Gastrocnemius medialis (tissue), 4 donors: ENCODE measurements around the gene TTLL5.

Source experiments
- POLR2A ChIP-seq, 2 donors: fragments of 450-650 bp; IDR thresholded peaks; one replicate each; pipeline ENCODE4 v1.6.1; 2017; ENCODE audit warnings: antibody characterized with exemption in 2 of 2, mild to moderate bottlenecking in 2 of 2, moderate library complexity in 2 of 2
- TF ChIP-seq, protein P1 (sequence below), 5 experiments: fragments of 450-650 bp in 3 of 5; fragments of 200-600 bp in 2 of 5; sonication (generic) in 2 of 5; IDR thresholded peaks in 4 of 5; conservative IDR thresholded peaks in 1 of 5; 1 replicate in 4 of 5; 2 replicates in 1 of 5; pipeline ENCODE4 v1.5.1; 2016 to 2019; ENCODE audit warnings: antibody characterized with exemption in 5 of 5, mild to moderate bottlenecking in 3 of 5, moderate library complexity in 3 of 5

DNA sequence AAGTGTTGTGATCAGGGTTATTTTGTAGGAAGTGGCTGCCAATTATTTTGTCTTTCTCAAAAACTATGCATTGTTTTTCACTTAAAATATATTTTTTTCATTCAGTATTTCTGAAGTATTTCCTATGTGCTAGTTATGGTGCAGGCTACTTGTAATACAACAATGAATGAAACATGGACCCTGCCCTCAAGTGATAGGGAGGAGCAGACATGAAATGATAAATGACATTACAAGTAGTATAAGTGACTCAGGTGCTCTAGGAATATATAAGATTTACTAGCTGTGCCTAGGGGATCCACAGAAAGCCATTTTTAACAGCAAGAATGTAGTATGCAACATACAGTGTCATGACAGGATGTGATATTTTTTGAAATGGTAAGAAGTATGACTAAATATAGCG lies 65.3 kb downstream of the TTLL5 start:
- TF ChIP-seq, protein P1, sequence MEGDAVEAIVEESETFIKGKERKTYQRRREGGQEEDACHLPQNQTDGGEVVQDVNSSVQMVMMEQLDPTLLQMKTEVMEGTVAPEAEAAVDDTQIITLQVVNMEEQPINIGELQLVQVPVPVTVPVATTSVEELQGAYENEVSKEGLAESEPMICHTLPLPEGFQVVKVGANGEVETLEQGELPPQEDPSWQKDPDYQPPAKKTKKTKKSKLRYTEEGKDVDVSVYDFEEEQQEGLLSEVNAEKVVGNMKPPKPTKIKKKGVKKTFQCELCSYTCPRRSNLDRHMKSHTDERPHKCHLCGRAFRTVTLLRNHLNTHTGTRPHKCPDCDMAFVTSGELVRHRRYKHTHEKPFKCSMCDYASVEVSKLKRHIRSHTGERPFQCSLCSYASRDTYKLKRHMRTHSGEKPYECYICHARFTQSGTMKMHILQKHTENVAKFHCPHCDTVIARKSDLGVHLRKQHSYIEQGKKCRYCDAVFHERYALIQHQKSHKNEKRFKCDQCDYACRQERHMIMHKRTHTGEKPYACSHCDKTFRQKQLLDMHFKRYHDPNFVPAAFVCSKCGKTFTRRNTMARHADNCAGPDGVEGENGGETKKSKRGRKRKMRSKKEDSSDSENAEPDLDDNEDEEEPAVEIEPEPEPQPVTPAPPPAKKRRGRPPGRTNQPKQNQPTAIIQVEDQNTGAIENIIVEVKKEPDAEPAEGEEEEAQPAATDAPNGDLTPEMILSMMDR (IDR thresholded peaks at IDR 0.05 in 4 of 5, conservative IDR thresholded peaks at IDR 0.05 in 1 of 5) = no peak
- TF ChIP-seq POLR2A (IDR thresholded peaks at IDR 0.05) = no peak
